ENCODE measurements around the gene RTN4.

RTN4 gene

DNA sequence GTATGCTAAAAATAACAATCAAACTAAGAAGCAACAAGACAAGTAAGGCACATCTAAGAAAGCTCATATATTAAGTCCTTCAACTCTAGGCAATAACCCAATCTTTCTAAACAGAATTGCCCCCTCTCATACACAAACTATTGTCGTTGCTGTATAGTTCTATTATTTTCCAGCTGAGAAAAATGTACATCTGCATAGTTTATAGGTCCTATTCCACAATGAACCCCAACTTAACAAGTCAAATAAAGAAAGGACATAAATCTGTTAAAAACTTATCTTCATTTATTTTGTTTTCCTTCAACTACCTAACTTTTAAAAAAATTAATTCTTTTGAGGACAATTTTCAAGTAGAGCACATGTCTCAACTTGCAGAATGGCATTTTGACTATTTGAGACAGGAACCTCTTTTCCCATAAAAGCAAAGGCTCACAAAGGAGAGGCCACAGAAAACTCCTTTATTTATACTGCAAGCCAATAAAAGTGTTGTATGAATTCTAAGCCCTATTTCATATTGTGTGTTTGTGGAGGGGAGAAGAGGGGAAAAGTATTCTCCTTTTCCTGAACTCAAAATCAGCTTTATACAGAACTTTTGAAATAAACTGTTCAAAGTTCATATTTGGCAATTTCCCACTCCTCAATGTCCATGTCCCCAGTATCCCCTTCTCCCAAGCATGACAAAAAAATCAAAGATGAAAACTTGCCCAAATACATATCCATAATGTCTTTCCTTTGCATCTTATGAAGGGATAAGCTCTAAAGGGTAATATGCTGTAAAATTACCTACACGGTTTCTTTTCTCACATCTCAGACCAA, 37.4 kb downstream of the RTN4 start:
- ChIA-PET POLR2A (no interaction called here), CTCF (interaction anchor here (0.8 to 5.0 kb wide), 16 partner anchors 9 to 346 kb away, joined by 3 to 30 read pairs (median 4); partner anchors contain the start of gene RPS27A)
- DNase-seq (ENCODE audit: extremely low spot score) = no peak
- TF ChIP-seq, protein P1, sequence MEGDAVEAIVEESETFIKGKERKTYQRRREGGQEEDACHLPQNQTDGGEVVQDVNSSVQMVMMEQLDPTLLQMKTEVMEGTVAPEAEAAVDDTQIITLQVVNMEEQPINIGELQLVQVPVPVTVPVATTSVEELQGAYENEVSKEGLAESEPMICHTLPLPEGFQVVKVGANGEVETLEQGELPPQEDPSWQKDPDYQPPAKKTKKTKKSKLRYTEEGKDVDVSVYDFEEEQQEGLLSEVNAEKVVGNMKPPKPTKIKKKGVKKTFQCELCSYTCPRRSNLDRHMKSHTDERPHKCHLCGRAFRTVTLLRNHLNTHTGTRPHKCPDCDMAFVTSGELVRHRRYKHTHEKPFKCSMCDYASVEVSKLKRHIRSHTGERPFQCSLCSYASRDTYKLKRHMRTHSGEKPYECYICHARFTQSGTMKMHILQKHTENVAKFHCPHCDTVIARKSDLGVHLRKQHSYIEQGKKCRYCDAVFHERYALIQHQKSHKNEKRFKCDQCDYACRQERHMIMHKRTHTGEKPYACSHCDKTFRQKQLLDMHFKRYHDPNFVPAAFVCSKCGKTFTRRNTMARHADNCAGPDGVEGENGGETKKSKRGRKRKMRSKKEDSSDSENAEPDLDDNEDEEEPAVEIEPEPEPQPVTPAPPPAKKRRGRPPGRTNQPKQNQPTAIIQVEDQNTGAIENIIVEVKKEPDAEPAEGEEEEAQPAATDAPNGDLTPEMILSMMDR (IDR thresholded peaks at IDR 0.05; ENCODE audit: control extremely low read depth, extremely low read depth, low read depth, missing control alignments) = no peak

DNA sequence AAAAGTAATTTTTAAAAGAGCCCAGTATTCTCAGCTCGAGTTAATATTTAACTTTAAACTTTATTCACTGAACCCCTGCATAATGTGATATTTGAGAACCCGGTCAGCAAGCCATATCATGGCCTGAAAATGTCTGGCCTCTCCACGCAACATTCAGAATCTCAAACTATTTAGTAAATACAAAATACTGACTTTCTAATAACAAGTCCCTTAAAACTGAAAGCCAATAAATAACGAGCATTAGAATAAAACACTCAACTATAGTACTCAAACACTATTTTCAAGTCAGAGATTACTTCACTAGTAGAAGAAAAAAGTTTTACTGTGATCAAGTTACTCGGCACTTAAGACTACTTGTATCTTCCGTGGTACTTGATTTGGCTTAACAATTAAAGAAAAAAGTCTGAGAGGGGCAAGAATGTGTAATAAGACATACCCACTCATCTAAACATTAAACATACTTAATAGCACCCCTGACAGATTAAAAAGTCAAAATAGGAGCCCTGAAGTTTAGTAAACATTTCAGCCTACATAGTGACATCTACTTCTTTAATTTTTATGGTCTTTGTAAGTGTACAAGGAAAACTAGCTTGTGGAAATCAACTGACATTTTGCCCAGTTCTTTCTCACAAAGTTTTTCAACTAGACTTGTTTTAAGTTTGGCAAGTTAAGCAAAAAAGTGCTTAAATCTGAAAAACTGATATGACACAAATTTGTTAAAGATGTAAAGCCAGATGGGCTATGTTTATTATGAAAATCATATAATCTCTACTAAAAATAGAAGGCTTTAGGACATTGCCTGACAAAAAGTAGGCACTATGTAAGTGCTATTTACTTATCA, 38.2 kb downstream of the RTN4 start:
- POLR2A ChIA-PET = no interaction called here
- TF ChIP-seq, protein P1 (IDR thresholded peaks at IDR 0.05; ENCODE audit: control extremely low read depth, extremely low read depth, low read depth, missing control alignments) = no peak
- CTCF ChIA-PET = interaction anchor here (0.9 to 5.0 kb wide), 12 partner anchors 8 to 221 kb away, joined by 3 to 30 read pairs (median 4); partner anchors contain the start of gene RPS27A
- no peak for DNase-seq (ENCODE audit: extremely low spot score)

DNA sequence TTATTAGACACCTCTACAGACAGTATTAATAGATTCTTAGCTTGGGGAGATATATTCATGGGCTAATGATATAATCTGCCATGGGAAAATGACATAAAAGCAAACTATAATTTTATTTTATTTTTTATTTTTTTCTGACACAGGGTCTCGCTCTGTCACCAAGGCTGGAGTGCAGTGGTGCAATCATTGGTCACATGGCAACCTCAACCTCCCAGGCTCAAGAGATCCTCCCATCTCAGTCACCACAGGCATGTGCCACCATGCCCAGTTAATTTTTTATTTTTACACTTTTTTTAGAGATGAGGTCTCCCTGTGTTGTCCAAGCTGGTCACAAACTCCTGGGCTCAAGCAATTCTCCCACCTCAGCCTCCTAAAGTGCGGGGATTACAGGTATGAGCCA, 39.3 kb downstream of the RTN4 start:
- TF ChIP-seq, protein P1 (IDR thresholded peaks at IDR 0.05; ENCODE audit: control extremely low read depth, extremely low read depth, low read depth, missing control alignments) = no peak
- ChIA-PET POLR2A (no interaction called here), CTCF (interaction anchor here (1.0 to 5.0 kb wide), 7 partner anchors 8 to 167 kb away, joined by 3 to 26 read pairs (median 5); no protein-coding TSS in a partner anchor)
- DNase-seq (ENCODE audit: extremely low spot score) = no peak

DNA sequence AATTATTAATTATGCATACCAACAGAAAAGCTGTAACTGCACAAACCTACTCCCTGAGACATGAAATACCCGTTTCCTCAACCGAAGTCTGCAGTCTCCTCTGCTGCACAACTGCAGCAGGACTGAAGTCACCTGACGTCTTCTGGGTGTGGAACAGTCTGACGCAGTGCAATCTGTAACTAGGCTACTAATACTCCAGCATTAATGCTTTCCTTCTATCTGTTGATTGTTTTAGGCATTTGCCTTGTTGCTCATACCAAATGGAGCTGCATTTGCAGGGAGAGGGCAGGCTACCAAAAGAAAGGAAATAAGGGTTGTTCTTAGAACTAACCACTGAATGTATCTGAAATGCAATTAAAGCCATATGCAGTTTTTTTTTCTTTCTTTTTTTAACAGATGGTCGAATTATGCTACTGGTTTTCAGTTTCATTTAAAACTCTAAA, 40.1 kb downstream of the RTN4 start:
- POLR2A ChIA-PET = no interaction called here
- peak; percentile 48 for DNase-seq (ENCODE audit: extremely low spot score)
- TF ChIP-seq, protein P1 (IDR thresholded peaks at IDR 0.05; ENCODE audit: control extremely low read depth, extremely low read depth, low read depth, missing control alignments) = no peak
- CTCF ChIA-PET = interaction anchor here (0.9 to 5.0 kb wide), 7 partner anchors 11 to 168 kb away, joined by 3 to 26 read pairs (median 4); no protein-coding TSS in a partner anchor

DNA sequence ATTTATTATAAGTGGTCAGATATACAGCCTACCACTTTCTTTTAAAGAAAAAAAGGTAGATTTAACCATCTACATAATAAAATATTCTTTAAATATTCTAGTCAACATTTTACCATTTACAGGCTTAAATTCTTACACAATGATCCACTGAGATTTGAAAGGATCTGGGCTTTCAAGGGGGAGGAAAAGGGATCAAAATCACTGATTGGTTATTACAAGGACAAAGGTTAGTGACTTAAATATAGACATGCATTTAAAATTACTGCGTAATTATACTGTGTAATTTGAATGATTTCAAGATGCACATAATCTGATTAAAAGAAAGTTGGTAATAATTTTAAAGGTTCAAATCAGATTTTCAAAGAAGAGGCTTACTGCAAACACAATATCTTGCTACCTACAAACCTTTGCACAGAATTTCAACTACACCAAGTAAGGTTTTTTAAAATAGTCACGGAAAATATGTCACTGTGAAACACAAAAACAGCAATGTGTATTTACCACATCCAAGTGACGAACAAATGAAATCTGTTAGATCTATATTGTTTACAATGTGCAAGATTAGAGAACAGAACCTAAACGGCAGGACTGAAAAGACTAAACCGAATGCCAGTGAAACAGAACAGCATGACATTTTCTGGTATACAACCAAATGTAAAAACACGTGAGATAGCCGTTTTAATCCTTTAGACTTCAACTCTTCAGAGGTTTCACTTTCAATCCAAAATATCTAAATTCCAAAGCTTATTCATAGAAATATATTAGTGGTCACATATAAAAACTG, 40.8 kb downstream of the RTN4 start:
- TF ChIP-seq, protein P1 (IDR thresholded peaks at IDR 0.05; ENCODE audit: control extremely low read depth, extremely low read depth, low read depth, missing control alignments) = no peak
- DNase-seq (ENCODE audit: extremely low spot score) = no peak
- ChIA-PET CTCF (interaction anchor here (0.6 to 5.0 kb wide), 8 partner anchors 10 to 168 kb away, joined by 3 to 26 read pairs (median 3); no protein-coding TSS in a partner anchor), POLR2A (interaction anchor here (0.6 kb wide), 1 partner anchor 41 kb away, joined by 3 read pairs; the partner anchor contains the start of gene RTN4)
